HCT116 (cell line): Measurements from ENCODE around the gene MTMR1. TPM values are rescaled to one million over a fixed set of nuclear protein-coding genes. Genes with fewer than 3 reads are reported as not detected.

Experiments used
- ATAC-seq: fragments of 200-7000 bp; cut with Tn5 transposase; 2 replicates; pipeline ENCODE4 v1.9.1; 2020; ENCODE audit warnings: mild to moderate bottlenecking, moderate library complexity
- BruUV-seq: library from RNA; stranded (reverse); fragments of 400-500 nt; replicated peaks from 2 replicates; lab custom pipeline; 2021; lab: Mats Ljungman, UMichigan
- CTCF ChIA-PET: fragments of 300-600 bp; sonication (Branson Sonifier 250); formaldehyde crosslinking; loops from one replicate; lab custom pipeline; 2021; ENCODE audit warnings: antibody characterized with exemption; lab: Charles Lee
- POLR2A ChIA-PET: fragments of 300-600, 350-600 bp; sonication (Branson Sonifier 250); formaldehyde crosslinking; loops from one replicate; lab custom pipeline; 2021; ENCODE audit warnings: antibody characterized with exemption; lab: Charles Lee
- RAD21 ChIA-PET, 2 experiments: fragments of 300-600 bp; sonication (Branson Sonifier 250); formaldehyde crosslinking; loops; one replicate each; lab custom pipeline; 2023; ENCODE audit warnings: low total read pairs in 2 of 2; ENCODE audit not compliant: uncharacterized antibody in 2 of 2, unreplicated experiment in 2 of 2, low non-redundant PET in 1 of 2; lab: Charles Lee
- DNase-seq: peaks from one replicate; pipeline ENCODE4 v3.0.0-alpha.2; 2010; ENCODE audit warnings: low read depth, low spot score
- H2AFZ ChIP-seq: fragments of 200-600 bp; shearing (Covaris generic), sonication (generic); 2 replicates; pipeline ENCODE4 v1.6.1; 2017; ENCODE audit warnings: low read depth, mixed run types, mixed read lengths, antibody characterized with exemption, low read length; ENCODE audit not compliant: poor library complexity, severe bottlenecking
- H3K27ac ChIP-seq: 2 replicates; pipeline ENCODE4 v1.5.1; 2012; ENCODE audit warnings: low read depth, low read length
- H3K27me3 ChIP-seq: fragments of 200-600 bp; sonication (generic); 2 replicates; pipeline ENCODE4 v1.6.1; 2016; ENCODE audit warnings: mixed run types, low read length, mixed read lengths; ENCODE audit not compliant: insufficient read depth
- H3K36me3 ChIP-seq, 2 experiments: fragments of 200-500 bp in 1 of 2; fragments of 200-600 bp in 1 of 2; sonication (Bioruptor generic) in 1 of 2; sonication (generic) in 1 of 2; 2 replicates each; pipeline versions ENCODE4 v1.5.1 to v1.6.1; 2014 to 2016; ENCODE audit warnings: low read length in 2 of 2, inconsistent platforms in 1 of 2, mixed read lengths in 1 of 2, mixed run types in 1 of 2; ENCODE audit not compliant: insufficient read depth in 2 of 2, control insufficient read depth in 1 of 2
- H3K4me1 ChIP-seq, 2 experiments: fragments of 200-600 bp in 1 of 2; sonication (generic) in 1 of 2; 2 replicates each; pipeline versions ENCODE4 v1.5.1 to v1.6.1; 2012 to 2017; ENCODE audit warnings: low read length in 2 of 2, inconsistent platforms in 1 of 2, mild to moderate bottlenecking in 1 of 2, mixed read lengths in 1 of 2, mixed run types in 1 of 2, moderate library complexity in 1 of 2; ENCODE audit not compliant: insufficient read depth in 2 of 2, control insufficient read depth in 1 of 2
- H3K4me2 ChIP-seq: fragments of 200-600 bp; sonication (generic); 2 replicates; pipeline ENCODE4 v1.6.1; 2017; ENCODE audit warnings: mixed run types, low read length, mixed read lengths
- H3K4me3 ChIP-seq, 2 experiments: fragments of 200-600 bp in 1 of 2; sonication (generic) in 1 of 2; replicated peaks in 1 of 2; 2 replicates each; pipeline ENCODE4 v1.5.1; 2011 to 2016; ENCODE audit warnings: low read length in 2 of 2, control low read depth in 1 of 2, low read depth in 1 of 2, mild to moderate bottlenecking in 1 of 2, mixed read lengths in 1 of 2, mixed run types in 1 of 2
- H3K79me2 ChIP-seq: fragments of 200-600 bp; sonication (generic); 2 replicates; pipeline ENCODE4 v1.6.1; 2017; ENCODE audit warnings: mild to moderate bottlenecking, mixed run types, low read length, moderate library complexity, mixed read lengths; ENCODE audit not compliant: insufficient read depth
- H3K9ac ChIP-seq: fragments of 200-600 bp; sonication (generic); 2 replicates; pipeline ENCODE4 v1.6.1; 2016; ENCODE audit warnings: low read length, mixed read lengths
- H3K9me2 ChIP-seq: fragments of 200-600 bp; sonication (generic), shearing (Covaris generic); 2 replicates; pipeline ENCODE4 v1.6.1; 2017; ENCODE audit warnings: mixed run types, mild to moderate bottlenecking, moderate library complexity; ENCODE audit not compliant: insufficient read depth
- H3K9me3 ChIP-seq, 2 experiments: fragments of 200-500 bp in 1 of 2; fragments of 200-600 bp in 1 of 2; sonication (Bioruptor generic) in 1 of 2; sonication (generic) in 1 of 2; 2 replicates each; pipeline ENCODE4 v1.6.1; 2014 to 2017; ENCODE audit warnings: low read length in 2 of 2, mixed read lengths in 2 of 2, inconsistent platforms in 1 of 2, low read depth in 1 of 2, mild to moderate bottlenecking in 1 of 2, mixed run types in 1 of 2, moderate library complexity in 1 of 2; ENCODE audit not compliant: control insufficient read depth in 1 of 2, insufficient read depth in 1 of 2
- H4K20me1 ChIP-seq: fragments of 200-600 bp; sonication (generic), shearing (Covaris generic); 2 replicates; pipeline ENCODE4 v1.6.1; 2017; ENCODE audit warnings: mixed run types, mild to moderate bottlenecking, moderate library complexity; ENCODE audit not compliant: insufficient read depth
- CBX3 ChIP-seq: IDR thresholded peaks from 2 replicates; pipeline ENCODE4 v1.6.1; 2012; ENCODE audit warnings: low read depth
- CEBPB ChIP-seq: IDR thresholded peaks from 2 replicates; pipeline ENCODE4 v1.6.1; 2012; ENCODE audit warnings: low read depth
- ELF1 ChIP-seq: IDR thresholded peaks from 2 replicates; pipeline ENCODE4 v1.6.1; 2012; ENCODE audit warnings: low read depth, borderline replicate concordance
- EZH2phosphoT487 ChIP-seq: fragments of 200-600 bp; IDR thresholded peaks from 2 replicates; pipeline ENCODE4 v1.6.1; 2018; ENCODE audit warnings: antibody characterized with exemption, borderline replicate concordance
- FOSL1 ChIP-seq: IDR thresholded peaks from 2 replicates; pipeline ENCODE4 v1.6.1; 2012; ENCODE audit warnings: low read depth
- JUND ChIP-seq: IDR thresholded peaks from 2 replicates; pipeline ENCODE4 v1.6.1; 2012
- POLR2AphosphoS5 ChIP-seq: IDR thresholded peaks from 2 replicates; pipeline ENCODE4 v1.6.1; 2011; ENCODE audit warnings: mild to moderate bottlenecking, low read depth, low read length, moderate library complexity
- RAD21 ChIP-seq: IDR thresholded peaks from 2 replicates; pipeline ENCODE4 v1.6.1; 2012; ENCODE audit warnings: low read depth, mild to moderate bottlenecking
- SIN3A ChIP-seq: IDR thresholded peaks from 2 replicates; pipeline ENCODE4 v1.6.1; 2012; ENCODE audit warnings: low read depth
- SP1 ChIP-seq: IDR thresholded peaks from 2 replicates; pipeline ENCODE4 v1.6.1; 2012; ENCODE audit warnings: low read depth
- TCF7L2 ChIP-seq: IDR thresholded peaks from 2 replicates; pipeline ENCODE4 v1.7.0; 2011; ENCODE audit warnings: borderline replicate concordance, inconsistent platforms; ENCODE audit not compliant: insufficient read depth, insufficient read length; ENCODE audit errors: extremely low read depth
- ZFX ChIP-seq: fragments of 450-650 bp; IDR thresholded peaks from 2 replicates; pipeline ENCODE4 v1.6.1; 2017
- ZNF274 ChIP-seq: fragments of 200-500 bp; sonication (Bioruptor generic); IDR thresholded peaks from 2 replicates; pipeline ENCODE4 v1.6.1; 2014; ENCODE audit warnings: mild to moderate bottlenecking, low read depth, low read length, inconsistent platforms
- intact Hi-C: fragments of 100-400 bp; cut with micrococcal nuclease; formaldehyde crosslinking; loops from 2 replicates; pipeline ENCODE4 v1.10.0; 2022
- total RNA-seq: library from RNA; stranded (reverse); gene quantifications from one replicate; pipeline ENCODE4 v1.2.1, GENCODE V29; 2021; ENCODE audit not compliant: unreplicated experiment
- TF ChIP-seq, protein P1 (sequence below): IDR thresholded peaks from 2 replicates; pipeline ENCODE4 v1.6.1; 2012
- TF ChIP-seq, protein P2 (sequence below): IDR thresholded peaks from 2 replicates; pipeline ENCODE4 v1.6.1; 2012
- TF ChIP-seq, protein P3 (sequence below), 3 experiments: fragments of 200-600 bp in 1 of 3; sonication (generic) in 1 of 3; IDR thresholded peaks in 2 of 3; conservative IDR thresholded peaks in 1 of 3; 2 replicates each; pipeline ENCODE4 v1.5.1; 2012 to 2017; ENCODE audit warnings: low read depth in 2 of 3, low read length in 2 of 3, antibody characterized with exemption in 1 of 3, borderline replicate concordance in 1 of 3, control low read depth in 1 of 3, mild to moderate bottlenecking in 1 of 3, mixed read lengths in 1 of 3, mixed run types in 1 of 3, moderate library complexity in 1 of 3; ENCODE audit not compliant: insufficient read depth in 1 of 3
- TF ChIP-seq, protein P4 (sequence below): IDR thresholded peaks from 2 replicates; pipeline ENCODE4 v1.6.1; 2011; ENCODE audit warnings: mild to moderate bottlenecking, low read length, moderate library complexity; ENCODE audit not compliant: insufficient replicate concordance; ENCODE audit errors: extremely low read depth

Gene MTMR1
- total RNA-seq, 1 experiment from 2014 or later, result 20.0 TPM

DNA sequence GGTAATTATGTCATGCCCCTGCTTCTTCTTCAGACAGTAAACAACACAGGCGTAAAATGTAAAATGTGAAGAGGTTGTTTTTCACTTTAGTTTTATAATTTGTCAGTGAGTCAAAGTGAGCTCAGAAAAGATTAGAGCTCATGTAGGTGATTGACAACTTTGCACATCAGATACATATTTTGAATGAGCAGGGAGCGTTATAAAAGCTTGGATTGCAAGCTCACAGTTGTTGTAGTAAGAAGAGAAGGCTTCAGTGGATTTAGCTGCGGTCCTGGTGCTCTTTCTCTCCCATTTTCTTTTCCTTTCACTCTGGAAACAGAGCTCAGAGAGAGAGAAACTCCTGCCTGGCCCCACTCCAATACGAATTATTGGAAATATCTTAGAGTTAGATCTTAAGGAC is 26.4 kb downstream of the MTMR1 start:
- Histone ChIP-seq H3K9ac (no peak overlapping the region), H3K9me2 (no peaks in the 10 kb centered on the region), H3K4me2 (no peak overlapping the region), H3K9me3 (no peaks in the 10 kb centered on the region), H2AFZ (no peak overlapping the region), H3K27me3 (no peaks in the 10 kb centered on the region), H3K79me2 (no peaks in the 10 kb centered on the region), H3K4me3 (no peak overlapping the region), H3K4me1 (no peaks in the 10 kb centered on the region), H3K36me3 (no peaks in the 10 kb centered on the region), H3K27ac (no peak overlapping the region), H4K20me1 (no peaks in the 10 kb centered on the region)
- ChIA-PET POLR2A (no interaction called here), RAD21 (no interaction called here), CTCF (no interaction called here)
- ATAC-seq (no peak), DNase-seq (no peak)
- TF ChIP-seq JUND (no peak), TCF7L2 (no peak), SIN3A (no peak), ZFX (no peak), SP1 (no peak)
- TF ChIP-seq, protein P1, sequence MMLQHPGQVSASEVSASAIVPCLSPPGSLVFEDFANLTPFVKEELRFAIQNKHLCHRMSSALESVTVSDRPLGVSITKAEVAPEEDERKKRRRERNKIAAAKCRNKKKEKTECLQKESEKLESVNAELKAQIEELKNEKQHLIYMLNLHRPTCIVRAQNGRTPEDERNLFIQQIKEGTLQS, result no peak
- TF ChIP-seq, protein P2, sequence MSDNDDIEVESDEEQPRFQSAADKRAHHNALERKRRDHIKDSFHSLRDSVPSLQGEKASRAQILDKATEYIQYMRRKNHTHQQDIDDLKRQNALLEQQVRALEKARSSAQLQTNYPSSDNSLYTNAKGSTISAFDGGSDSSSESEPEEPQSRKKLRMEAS, result no peak
- intact Hi-C loops, result loop anchor here (5.0 kb wide), 1 partner anchor 757 kb away; no protein-coding TSS in a partner anchor
- BruUV-seq, result no TSS peak

DNA sequence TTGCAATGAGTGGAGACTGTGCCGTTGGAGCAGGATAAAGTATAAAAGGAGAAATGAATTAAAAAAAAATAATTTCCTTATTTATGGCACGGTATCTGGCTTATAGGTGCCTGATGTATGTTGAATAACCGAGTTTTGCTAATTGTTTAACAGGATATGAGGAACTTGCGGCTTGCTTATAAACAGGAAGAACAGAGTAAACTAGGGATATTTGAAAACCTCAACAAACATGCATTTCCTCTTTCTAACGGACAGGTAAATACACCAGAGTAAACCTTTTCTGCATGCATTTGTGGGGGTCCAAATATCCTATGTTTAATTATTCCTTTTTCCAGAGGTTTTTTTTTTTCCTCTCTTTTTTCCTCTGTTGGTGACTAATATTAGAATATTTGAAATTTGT is 36.8 kb downstream of the MTMR1 start:
- no peaks in the 10 kb centered on the region for H3K4me1 ChIP-seq
- no peak overlapping the region for H3K4me2 ChIP-seq
- H3K36me3 ChIP-seq, result peaks cover 0 to 5% of the 10 kb centered on the region in 2 experiments; a peak in 2 of 4 replicates
- no peak overlapping the region for H3K4me3 ChIP-seq
- ChIA-PET CTCF (no interaction called here), RAD21 (no interaction called here), POLR2A (no interaction called here)
- no peak overlapping the region for H2AFZ ChIP-seq
- intact Hi-C loops, result no loop called here
- no TSS peak for BruUV-seq
- H3K9me2 ChIP-seq, result no peaks in the 10 kb centered on the region
- H3K27me3 ChIP-seq, result no peaks in the 10 kb centered on the region
- H4K20me1 ChIP-seq, result no peaks in the 10 kb centered on the region
- H3K79me2 ChIP-seq, result no peaks in the 10 kb centered on the region
- no peak overlapping the region for H3K27ac ChIP-seq
- no peaks in the 10 kb centered on the region for H3K9me3 ChIP-seq
- ATAC-seq (no peak), DNase-seq (no peak)
- H3K9ac ChIP-seq, result no peak overlapping the region
- no peak for TF ChIP-seq CBX3
- TF ChIP-seq ZNF274, result no peak
- no peak for TF ChIP-seq FOSL1
- TF ChIP-seq, protein P3, sequence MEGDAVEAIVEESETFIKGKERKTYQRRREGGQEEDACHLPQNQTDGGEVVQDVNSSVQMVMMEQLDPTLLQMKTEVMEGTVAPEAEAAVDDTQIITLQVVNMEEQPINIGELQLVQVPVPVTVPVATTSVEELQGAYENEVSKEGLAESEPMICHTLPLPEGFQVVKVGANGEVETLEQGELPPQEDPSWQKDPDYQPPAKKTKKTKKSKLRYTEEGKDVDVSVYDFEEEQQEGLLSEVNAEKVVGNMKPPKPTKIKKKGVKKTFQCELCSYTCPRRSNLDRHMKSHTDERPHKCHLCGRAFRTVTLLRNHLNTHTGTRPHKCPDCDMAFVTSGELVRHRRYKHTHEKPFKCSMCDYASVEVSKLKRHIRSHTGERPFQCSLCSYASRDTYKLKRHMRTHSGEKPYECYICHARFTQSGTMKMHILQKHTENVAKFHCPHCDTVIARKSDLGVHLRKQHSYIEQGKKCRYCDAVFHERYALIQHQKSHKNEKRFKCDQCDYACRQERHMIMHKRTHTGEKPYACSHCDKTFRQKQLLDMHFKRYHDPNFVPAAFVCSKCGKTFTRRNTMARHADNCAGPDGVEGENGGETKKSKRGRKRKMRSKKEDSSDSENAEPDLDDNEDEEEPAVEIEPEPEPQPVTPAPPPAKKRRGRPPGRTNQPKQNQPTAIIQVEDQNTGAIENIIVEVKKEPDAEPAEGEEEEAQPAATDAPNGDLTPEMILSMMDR (IDR thresholded peaks at IDR 0.05 in 2 of 3, conservative IDR thresholded peaks at IDR 0.05 in 1 of 3; ENCODE audit: borderline replicate concordance in 1 of 3, insufficient read depth in 1 of 3, low read depth in 2 of 3, low read length in 2 of 3), result no peak
- TF ChIP-seq RAD21, result no peak
- TF ChIP-seq CEBPB, result no peak
- TF ChIP-seq, protein P2, result no peak
- no peak for TF ChIP-seq EZH2phosphoT487
- no peak for TF ChIP-seq POLR2AphosphoS5
- TF ChIP-seq JUND, result no peak
- TF ChIP-seq ELF1, result no peak
- TF ChIP-seq SIN3A, result no peak
- TF ChIP-seq, protein P4, sequence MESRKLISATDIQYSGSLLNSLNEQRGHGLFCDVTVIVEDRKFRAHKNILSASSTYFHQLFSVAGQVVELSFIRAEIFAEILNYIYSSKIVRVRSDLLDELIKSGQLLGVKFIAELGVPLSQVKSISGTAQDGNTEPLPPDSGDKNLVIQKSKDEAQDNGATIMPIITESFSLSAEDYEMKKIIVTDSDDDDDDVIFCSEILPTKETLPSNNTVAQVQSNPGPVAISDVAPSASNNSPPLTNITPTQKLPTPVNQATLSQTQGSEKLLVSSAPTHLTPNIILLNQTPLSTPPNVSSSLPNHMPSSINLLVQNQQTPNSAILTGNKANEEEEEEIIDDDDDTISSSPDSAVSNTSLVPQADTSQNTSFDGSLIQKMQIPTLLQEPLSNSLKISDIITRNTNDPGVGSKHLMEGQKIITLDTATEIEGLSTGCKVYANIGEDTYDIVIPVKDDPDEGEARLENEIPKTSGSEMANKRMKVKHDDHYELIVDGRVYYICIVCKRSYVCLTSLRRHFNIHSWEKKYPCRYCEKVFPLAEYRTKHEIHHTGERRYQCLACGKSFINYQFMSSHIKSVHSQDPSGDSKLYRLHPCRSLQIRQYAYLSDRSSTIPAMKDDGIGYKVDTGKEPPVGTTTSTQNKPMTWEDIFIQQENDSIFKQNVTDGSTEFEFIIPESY, result no peak
